B cell (primary cell): ENCODE measurements around the gene C19orf73.

ENCODE experiments used
- CTCF ChIP-seq: fragments of 200-600 bp; IDR thresholded peaks from one replicate; pipeline ENCODE4 v1.8.0; 2022; ENCODE audit warnings: antibody characterized with exemption, mild to moderate bottlenecking
- EZH2 ChIP-seq: IDR thresholded peaks from 2 replicates; pipeline ENCODE4 v1.6.1; 2012; ENCODE audit warnings: borderline replicate concordance, low read depth, mild to moderate bottlenecking, moderate library complexity, low read length; ENCODE audit not compliant: insufficient read depth, poor library complexity, severe bottlenecking

GRCh38 chr19:49155820-49156346, 36.9 kb upstream of the C19orf73 start:
- TF ChIP-seq EZH2 (no peak), CTCF (no peak)
